Measurements from ENCODE around the gene PI16. TPM values are rescaled to one million over a fixed set of nuclear protein-coding genes. Genes with fewer than 3 reads are reported as not detected.

PI16 gene
- total RNA-seq, 1 experiment from 2014 or later = 0.17 TPM

- CTCF ChIA-PET = interaction anchor here (1.2 kb wide), 1 partner anchor 68 kb away, joined by 4 read pairs; no protein-coding TSS in a partner anchor
- Mint-ChIP-seq H3K4me3 (no peak overlapping the region), H3K4me1 (peaks cover 29% of the 10 kb centered on the region), H3K36me3 (no peaks in the 10 kb centered on the region), H3K9me3 (no peaks in the 10 kb centered on the region), H3K27me3 (ENCODE audit: low read depth) (no peaks in the 10 kb centered on the region), H3K27ac (no peak overlapping the region)
- TF ChIP-seq SP1 (CRISPR knock-in tag; conservative IDR thresholded peaks at IDR 0.05) = no peak
- TF ChIP-seq RELA (CRISPR knock-in tag; IDR thresholded peaks at IDR 0.05; ENCODE audit: borderline replicate concordance) = no peak
- no peak for TF ChIP-seq ZNF121 (CRISPR knock-in tag; IDR thresholded peaks at IDR 0.05)
- TF ChIP-seq ZNF671 (CRISPR knock-in tag; IDR thresholded peaks at IDR 0.05) = no peak
- ATAC-seq = no peak
- POLR2A ChIA-PET = no interaction called here
- DNase-seq (ENCODE audit: low spot score) = no peak
Observed at GRCh38 chr6:36949636-36950035, 4.9 kb upstream of the PI16 start.

GRCh38 chr6:36953931-36954261 is 642 bp upstream of the PI16 start:
- CTCF ChIA-PET = interaction anchor here (1.5 to 2.0 kb wide), 3 partner anchors 64 to 171 kb away, joined by 5 to 8 read pairs (median 5); no protein-coding TSS in a partner anchor

GRCh38 chr6:36955136-36955535 is 598 bp downstream of the PI16 start:
- POLR2A ChIA-PET = no interaction called here
- H3K9me3 Mint-ChIP-seq = no peaks in the 10 kb centered on the region
- peak; percentile 6 for DNase-seq (ENCODE audit: low spot score)
- no peak overlapping the region for H3K4me3 Mint-ChIP-seq
- no peak overlapping the region for H3K27ac Mint-ChIP-seq
- ATAC-seq = no peak
- H3K27me3 Mint-ChIP-seq (ENCODE audit: low read depth) = no peaks in the 10 kb centered on the region
- CTCF ChIA-PET = interaction anchor here (0.6 to 2.0 kb wide), 9 partner anchors 23 to 255 kb away, joined by 3 to 11 read pairs (median 4); no protein-coding TSS in a partner anchor
- no peaks in the 10 kb centered on the region for H3K36me3 Mint-ChIP-seq
- peaks cover 13% of the 10 kb centered on the region for H3K4me1 Mint-ChIP-seq
- TF ChIP-seq ZSCAN18 (CRISPR knock-in tag; IDR thresholded peaks at IDR 0.05) (no peak), NFE2L1 (CRISPR knock-in tag; IDR thresholded peaks at IDR 0.05) (no peak), ZNF671 (CRISPR knock-in tag; IDR thresholded peaks at IDR 0.05) (no peak), ETV6 (CRISPR knock-in tag; IDR thresholded peaks at IDR 0.05) (no peak), ZBTB21 (CRISPR knock-in tag; IDR thresholded peaks at IDR 0.05; ENCODE audit: borderline replicate concordance) (no peak), AR (CRISPR knock-in tag; IDR thresholded peaks at IDR 0.05) (no peak), SMAD4 (CRISPR knock-in tag; IDR thresholded peaks at IDR 0.05) (no peak), CBFB (CRISPR knock-in tag; IDR thresholded peaks at IDR 0.05; ENCODE audit: low read depth) (no peak), JAZF1 (CRISPR knock-in tag; IDR thresholded peaks at IDR 0.05) (no peak), TP53 (CRISPR knock-in tag; IDR thresholded peaks at IDR 0.05) (no peak), ZNF281 (CRISPR knock-in tag; IDR thresholded peaks at IDR 0.05) (no peak), NR2C2 (CRISPR knock-in tag; IDR thresholded peaks at IDR 0.05) (no peak), ZNF423 (CRISPR knock-in tag; IDR thresholded peaks at IDR 0.05) (no peak)

More at GRCh38 chr6:36953931-36954261, 642 bp upstream of the PI16 start:
- no peaks in the 10 kb centered on the region for H3K9me3 Mint-ChIP-seq
- H3K4me1 Mint-ChIP-seq = peaks cover 25% of the 10 kb centered on the region
- POLR2A ChIA-PET = no interaction called here
- H3K27me3 Mint-ChIP-seq (ENCODE audit: low read depth) = no peaks in the 10 kb centered on the region
- no peak for ATAC-seq
- no peaks in the 10 kb centered on the region for H3K36me3 Mint-ChIP-seq
- H3K27ac Mint-ChIP-seq = no peak overlapping the region
- TF ChIP-seq STAT6 (CRISPR knock-in tag; conservative IDR thresholded peaks at IDR 0.05; ENCODE audit: low read depth) = no peak
- no peak for TF ChIP-seq ZNF396 (CRISPR knock-in tag; IDR thresholded peaks at IDR 0.05; ENCODE audit: borderline replicate concordance)
- no peak for TF ChIP-seq SMAD3 (CRISPR knock-in tag; IDR thresholded peaks at IDR 0.05; ENCODE audit: borderline replicate concordance)
- TF ChIP-seq CDX4 (CRISPR knock-in tag; IDR thresholded peaks at IDR 0.05; ENCODE audit: borderline replicate concordance) = no peak
- no peak for TF ChIP-seq ZNF138 (CRISPR knock-in tag; conservative IDR thresholded peaks at IDR 0.05)
- DNase-seq (ENCODE audit: low spot score) = peak; percentile 4
- H3K4me3 Mint-ChIP-seq = no peak overlapping the region
